Lower leg skin (tissue), 3 donors: Measurements from ENCODE around the gene CIB4.

Source experiments
- POLR2A ChIP-seq, 2 donors: fragments of 450-650 bp; IDR thresholded peaks; one replicate each; pipeline ENCODE4 v1.6.1; 2016 to 2017; ENCODE audit warnings: antibody characterized with exemption in 2 of 2, mild to moderate bottlenecking in 1 of 2, moderate library complexity in 1 of 2
- TF ChIP-seq, protein P1 (sequence below), 3 donors: fragments of 450-650 bp; IDR thresholded peaks; one replicate each; pipeline ENCODE4 v1.5.1; 2016; ENCODE audit warnings: antibody characterized with exemption in 3 of 3, mild to moderate bottlenecking in 3 of 3, moderate library complexity in 2 of 3

DNA sequence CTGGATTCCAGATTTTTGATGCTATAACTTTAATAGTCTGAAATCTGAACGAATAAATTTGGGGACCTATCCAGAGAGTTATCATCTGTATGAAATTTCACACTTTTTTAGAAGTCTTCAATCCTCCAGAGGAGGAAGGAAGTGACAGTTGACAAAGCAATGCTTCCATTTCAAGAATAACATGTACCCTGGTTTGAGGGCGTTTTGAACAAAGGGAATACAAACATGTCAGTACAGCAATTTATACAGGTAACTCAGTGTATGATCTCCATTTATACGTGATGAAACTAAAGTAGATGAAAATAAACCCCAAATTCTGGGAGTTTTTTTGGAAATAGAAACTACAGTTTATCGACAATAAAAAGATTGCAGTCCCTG is 42.2 kb downstream of the CIB4 start:
- TF ChIP-seq, protein P1, sequence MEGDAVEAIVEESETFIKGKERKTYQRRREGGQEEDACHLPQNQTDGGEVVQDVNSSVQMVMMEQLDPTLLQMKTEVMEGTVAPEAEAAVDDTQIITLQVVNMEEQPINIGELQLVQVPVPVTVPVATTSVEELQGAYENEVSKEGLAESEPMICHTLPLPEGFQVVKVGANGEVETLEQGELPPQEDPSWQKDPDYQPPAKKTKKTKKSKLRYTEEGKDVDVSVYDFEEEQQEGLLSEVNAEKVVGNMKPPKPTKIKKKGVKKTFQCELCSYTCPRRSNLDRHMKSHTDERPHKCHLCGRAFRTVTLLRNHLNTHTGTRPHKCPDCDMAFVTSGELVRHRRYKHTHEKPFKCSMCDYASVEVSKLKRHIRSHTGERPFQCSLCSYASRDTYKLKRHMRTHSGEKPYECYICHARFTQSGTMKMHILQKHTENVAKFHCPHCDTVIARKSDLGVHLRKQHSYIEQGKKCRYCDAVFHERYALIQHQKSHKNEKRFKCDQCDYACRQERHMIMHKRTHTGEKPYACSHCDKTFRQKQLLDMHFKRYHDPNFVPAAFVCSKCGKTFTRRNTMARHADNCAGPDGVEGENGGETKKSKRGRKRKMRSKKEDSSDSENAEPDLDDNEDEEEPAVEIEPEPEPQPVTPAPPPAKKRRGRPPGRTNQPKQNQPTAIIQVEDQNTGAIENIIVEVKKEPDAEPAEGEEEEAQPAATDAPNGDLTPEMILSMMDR (IDR thresholded peaks at IDR 0.05) = no peak
- TF ChIP-seq POLR2A (IDR thresholded peaks at IDR 0.05) = no peak
